HG02571 (cell line): Measurements from ENCODE around the gene MYO1D.
"Not testable (repeated sequence)": the region's sequence is repeated elsewhere in the genome, so short reads cannot be mapped to it uniquely, and the experiment has no call there.

Experiments used
- ATAC-seq: cut with Tn5 transposase; IDR thresholded peaks from one replicate; pipeline ENCODE4 v1.9.1; 2021; ENCODE audit warnings: mild to moderate bottlenecking, moderate library complexity; ENCODE audit not compliant: unreplicated experiment

Gene MYO1D

DNA sequence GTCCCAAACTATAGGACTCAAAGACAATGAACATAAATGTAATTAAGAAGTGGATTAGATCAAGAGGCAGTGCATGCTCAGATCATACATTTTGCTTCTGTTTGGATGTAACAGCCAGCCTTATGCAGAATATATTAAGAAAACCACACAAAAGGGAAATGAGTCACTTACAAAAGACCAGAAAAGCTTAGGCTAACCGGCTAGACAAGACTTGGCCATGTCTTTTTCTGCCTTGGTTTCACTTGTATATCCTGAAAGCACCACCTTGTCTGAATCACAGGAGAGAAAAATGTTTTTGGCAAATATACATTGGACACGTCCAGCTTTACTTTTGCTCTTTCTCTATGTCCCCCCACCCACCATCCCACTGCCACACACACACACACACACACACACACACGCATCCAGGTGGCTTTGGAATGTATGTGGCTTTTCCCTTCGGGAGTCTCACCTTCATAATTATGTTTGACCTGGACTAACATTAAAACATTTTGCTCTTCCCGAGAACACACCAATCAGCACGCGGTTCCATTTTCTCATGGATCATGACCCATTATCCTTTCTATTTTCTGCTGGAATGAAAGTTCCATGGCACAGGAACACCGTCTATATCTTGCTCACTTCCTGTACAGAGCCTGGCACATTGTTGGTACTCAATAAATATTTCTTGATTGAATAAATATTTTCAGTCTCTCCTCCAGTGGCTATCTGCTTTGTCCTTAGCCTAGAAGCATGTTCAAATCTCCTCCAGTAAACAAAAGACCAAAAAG lies 325.6 kb downstream of the MYO1D start:
- no peak for ATAC-seq

DNA sequence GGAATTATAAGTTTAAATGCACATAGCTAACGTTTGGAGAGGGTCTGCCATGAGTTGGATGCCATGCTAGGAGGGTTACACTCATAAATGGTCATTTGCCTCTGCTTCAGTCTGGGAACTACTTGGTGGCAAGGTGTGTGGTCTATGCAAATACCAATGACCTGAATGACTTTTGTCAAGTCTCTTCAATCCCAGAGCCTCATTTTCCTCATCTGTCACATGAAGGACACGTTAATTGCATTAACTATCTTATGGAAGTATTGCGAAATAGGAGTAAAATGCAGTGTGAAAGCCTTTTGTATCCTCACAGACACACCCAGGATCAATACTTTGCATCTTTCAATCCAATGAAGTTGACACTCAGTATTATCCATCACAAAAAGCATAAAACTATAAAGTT lies 327.4 kb downstream of the MYO1D start:
- ATAC-seq: no peak

DNA sequence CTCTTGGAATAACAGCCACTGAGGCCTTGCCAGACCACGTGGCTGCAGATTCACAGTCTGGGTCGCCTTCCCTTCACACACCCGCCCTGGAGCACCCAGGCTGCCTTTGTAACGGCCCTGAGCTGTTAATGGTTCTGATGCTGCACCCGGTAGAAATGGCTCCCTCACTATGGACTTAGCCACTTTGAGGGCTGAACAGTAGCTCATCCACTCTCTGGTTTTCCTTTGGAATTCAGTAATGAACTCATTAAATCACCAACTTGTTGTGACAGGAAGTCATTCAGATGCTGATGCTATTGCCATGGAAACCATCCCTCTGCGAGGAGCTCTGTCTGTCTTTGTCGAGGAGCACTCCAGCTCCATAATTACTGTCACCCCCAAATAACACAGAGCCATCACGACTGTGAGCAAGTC lies 330.9 kb downstream of the MYO1D start:
- no peak for ATAC-seq

DNA sequence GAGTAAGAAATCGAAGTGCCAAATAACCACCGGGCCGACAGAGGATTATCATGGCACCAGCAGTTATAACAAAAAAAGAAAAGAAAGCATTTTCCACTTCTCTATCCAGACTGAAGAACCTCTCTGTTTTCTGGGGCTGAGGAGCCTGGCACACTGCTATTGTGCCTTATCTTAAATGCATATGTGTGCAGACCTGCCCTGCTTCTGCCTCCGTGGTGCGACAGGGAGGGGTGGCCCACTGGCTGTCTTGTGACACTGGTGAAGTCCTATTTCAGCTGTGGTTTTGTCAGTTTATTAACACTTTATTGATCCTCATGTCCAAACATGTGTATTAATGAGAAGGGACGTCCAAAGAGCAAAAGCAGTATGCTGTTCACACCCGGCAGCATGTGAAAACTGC lies 334.7 kb downstream of the MYO1D start:
- ATAC-seq: no peak

DNA sequence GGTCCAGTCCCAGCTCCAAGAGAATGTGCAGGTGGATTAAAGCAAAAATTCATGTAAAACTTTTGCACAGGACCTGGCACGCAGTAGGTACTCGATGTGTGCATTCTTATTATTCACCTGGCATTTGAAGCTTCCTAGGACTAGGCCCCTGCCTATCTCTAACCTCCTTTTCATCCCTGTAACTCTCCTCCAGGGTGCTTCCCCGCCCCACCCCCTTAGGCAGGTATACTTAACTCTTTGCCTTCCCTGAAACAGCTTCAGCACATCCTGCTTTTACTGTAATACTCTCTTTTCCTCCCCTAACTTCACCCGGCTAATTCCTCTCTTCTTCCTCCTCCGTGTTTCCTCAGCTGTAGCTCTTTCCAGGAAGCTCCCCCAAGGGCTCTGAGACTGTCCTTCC lies 335.3 kb downstream of the MYO1D start:
- ATAC-seq: no peak

DNA sequence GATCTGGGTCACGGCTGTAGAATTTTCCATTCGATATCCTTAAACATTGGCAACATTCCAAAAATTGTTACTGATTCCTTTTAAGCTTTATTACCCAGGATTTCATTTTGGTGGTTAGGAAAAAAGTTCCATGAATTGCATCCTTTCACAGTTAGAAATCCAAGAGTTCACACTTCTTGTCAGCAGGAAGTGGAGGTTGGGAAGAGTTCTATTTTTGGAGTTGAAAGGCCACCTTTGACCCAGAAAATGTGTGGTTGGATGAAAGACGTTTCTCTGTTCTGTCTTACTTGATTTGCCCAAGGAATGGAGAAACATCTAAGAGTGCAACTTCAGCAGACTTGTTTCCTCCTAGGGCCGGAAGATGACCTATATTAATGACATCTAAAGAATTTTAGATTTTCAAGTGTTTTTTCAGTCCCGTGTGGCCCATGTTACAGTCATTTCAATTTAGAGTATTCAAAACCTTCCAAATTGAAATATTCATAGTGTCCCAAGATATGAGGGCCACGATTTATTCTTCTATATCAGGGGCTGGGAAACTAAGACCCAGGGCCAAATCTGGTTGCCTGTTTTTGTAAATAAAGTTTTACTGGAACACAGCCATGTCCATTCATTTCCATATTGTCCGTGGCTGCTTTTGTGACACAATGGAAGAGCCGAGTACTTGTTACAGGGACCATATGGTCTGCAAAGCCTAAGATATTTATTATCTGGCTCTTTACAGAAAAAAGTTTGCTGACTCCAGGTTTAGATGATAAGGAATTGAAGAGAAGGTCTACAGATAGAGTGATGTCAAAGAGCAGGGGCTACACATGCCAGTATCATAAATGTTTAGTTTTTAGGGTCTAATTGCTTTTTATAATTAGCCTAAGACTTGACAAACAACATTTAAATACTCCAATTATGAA lies 339.9 kb downstream of the MYO1D start:
- ATAC-seq: no peak

DNA sequence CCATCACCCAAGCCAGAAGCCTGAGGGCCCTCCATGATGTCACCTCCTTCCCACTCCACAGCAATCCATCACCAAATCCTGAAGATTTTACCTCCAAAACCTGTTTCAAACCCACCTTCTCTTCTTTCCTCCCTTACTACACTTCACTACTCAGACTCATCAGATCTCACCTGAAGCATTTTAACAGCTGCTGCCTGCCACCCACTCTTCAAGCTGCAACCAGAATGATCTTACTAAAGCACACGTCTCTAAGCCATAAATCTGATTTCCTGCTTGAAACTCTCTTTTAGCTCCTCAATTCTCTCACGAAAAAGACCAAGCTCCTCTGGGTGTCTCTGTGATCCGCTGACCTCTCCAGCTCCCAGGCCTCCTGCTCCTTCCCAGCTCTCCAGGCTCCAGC lies 343.6 kb downstream of the MYO1D start:
- ATAC-seq: no peak

DNA sequence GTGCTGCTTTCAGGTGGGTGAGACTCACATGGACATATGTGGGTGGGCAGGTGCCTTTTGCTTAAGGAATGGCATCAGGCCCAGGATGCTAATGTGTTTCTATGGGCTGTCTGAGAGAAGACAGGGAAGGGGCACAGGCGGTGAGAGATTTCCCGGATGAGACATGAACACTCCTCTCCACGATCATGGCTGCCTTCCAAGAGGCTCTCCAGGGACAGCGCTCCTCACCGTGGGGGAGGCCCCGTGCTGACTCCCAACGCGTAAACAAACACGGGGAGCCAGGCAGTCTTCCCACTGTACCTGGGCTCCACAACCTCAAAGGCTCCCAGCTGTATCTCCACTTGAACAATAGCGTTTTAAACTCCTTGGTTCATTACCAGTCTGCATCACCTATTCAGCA lies 347.3 kb downstream of the MYO1D start:
- no peak for ATAC-seq

DNA sequence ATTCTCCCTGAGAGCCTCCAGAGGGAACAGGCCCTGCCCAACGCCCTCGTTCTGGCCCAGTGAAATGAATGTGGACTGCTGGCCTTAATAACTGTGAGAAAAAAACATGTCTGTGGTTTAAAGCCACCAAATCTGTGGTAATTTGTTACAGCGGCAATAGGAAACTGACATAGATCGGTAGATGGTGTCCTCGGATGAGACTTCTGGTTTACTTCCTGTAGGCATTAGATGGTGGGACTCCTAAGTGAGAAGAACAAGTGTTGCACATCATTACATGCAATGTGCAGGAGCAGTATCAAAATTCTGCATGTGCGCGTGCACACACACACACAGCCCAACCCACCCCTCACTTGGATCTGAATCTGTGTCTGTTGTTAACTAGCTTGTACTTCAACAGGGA lies 348.1 kb downstream of the MYO1D start:
- ATAC-seq: no peak

DNA sequence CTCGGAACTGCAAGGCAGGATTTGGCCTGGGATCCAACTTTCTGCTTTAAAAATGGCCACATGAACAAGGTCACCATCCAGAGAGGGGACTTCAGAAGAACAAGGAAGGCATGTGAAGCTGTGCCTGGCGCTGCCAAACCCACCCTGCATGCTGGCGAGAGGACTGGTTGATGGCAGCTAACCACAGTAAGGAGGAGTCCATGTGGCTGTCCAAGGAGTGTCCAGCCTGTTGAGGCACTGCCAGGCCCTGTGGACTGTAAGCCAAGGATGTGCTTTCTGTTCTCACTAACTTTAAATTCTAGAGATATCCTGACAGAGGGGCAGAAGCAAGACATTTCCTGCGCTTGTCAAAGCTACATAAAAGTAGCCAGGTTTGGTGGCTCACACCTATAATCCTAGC lies 349.8 kb downstream of the MYO1D start:
- ATAC-seq: no peak

DNA sequence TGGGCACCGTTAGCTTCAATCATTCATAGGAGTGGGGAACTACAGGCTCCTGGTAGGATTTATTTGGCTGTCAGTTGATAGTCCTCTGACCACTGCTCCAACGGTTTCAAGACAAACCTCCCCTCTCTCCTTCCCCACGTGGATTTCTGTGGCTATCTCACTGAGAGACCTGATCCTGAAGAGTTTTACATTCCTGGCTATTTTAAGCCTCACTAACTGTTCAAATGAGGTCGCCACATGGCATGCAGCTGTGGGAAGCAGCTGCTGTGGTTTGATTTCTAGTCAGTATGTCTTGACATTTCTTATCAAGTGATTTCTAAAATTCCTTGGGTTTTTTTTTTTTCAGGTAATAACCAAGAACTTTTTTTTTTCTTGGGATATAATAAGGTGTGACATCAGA lies 351.8 kb downstream of the MYO1D start:
- no peak for ATAC-seq

DNA sequence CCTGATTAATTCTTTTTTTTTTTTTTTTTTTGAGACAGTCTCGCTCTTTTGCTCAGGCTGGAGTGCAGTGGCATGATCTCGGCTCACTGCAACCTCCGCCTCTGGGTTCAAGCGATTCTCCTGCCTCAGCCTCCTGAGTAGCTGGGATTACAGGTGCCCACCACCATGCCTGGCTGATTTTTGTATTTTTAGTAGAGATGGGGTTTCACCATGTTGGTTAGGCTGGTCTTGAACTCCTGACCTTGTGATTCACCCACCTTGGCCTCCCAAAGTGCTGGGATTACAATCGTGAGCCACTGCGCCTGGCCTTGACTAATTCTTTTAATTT lies 352.4 kb downstream of the MYO1D start:
- not testable (repeated sequence) for ATAC-seq

DNA sequence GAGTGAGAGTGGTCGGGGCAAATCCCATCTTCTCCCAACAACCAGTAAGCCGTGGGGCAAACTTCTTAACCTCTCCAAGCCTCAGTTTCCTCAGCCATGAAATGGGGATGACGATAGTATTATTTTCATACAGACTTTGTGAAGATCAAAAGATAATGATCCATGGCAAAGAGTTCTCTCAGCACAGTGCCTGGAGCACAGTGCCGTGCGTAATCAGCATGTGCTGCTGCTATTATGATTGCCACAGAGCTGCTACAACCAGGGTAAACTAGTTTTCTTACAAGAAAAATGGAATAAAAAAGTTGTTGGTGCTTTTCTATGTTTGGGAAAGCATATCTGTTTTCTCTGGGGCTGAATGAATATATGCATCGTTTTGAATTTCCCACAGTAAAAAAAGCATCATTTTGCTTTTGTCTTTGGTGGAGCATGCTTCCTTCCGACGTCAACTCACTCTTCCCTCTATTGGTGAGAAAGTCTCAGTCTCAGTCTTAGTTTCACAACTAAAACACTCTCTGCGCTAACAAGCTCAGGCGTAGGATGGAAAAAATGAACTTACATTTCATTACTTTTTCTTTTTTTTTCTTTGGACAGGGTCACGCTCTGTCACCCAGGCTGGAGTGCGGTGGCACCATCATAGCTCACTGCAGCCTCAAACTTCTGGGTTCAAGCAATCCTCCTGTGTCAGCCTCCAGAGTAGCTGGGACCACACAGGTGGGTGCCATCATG lies 352.9 kb downstream of the MYO1D start:
- peak; percentile 48 for ATAC-seq

DNA sequence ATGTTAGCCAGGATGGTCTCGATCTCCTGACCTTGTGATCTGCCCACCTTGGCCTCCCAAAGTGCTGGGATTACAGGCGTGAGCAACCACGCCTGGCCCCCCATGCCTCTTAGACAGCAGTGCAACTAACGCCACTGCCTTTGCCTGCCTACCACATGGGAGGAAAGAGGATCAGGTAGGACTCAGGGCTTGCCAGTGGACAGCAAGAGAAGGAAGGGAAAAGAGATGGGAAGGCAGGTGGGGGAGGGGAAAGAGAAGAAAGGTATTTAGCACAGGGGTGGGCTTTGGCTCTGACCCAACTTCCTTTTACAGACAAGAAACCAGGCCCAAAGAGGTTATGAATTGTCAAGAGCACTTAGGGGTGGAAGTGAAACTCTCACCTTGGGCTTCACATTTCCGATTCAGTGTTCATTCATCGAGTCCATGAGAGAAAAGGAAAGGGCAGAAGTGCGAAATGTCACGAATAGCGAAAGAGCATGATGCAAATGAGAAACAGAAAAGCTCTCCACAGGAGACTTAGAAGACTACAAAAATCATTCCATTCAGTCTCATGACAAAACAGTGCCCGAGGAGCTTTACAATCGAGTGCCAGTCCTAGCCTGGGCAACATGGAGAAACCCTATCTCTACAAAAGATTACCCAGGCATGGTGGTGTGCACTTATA lies 353.8 kb downstream of the MYO1D start:
- peak; percentile 58 for ATAC-seq

DNA sequence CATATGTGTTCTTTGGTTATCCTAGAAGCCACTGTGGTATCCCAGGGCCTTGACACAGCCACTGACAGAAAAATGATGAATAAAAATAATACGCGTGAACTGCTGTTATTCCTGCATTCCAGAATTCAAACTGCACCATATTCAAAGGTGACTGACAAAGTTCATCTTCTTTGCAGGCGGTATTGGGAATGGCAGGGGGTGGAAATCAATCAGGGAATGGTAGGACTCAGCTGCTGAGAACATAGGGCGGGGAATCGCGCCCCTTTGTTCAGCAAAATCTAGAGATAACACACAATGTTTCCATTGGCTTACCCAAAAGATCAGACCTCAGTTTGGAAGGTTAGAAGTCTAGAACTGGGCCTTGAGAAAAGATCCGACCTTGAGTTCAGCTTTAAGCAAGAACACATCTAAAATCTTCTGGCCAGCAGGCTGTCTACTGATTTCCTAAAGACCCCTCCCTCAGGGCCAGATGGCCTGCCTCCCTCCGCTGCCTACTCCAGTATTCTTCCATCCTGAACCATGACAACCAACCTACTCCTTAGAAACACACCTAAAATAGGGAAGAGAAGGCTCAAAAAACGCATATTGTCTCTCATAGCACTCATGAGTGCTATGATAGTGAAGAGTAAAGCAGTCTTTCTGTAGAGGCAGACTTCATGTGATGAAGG lies 356.1 kb downstream of the MYO1D start:
- ATAC-seq: no peak

DNA sequence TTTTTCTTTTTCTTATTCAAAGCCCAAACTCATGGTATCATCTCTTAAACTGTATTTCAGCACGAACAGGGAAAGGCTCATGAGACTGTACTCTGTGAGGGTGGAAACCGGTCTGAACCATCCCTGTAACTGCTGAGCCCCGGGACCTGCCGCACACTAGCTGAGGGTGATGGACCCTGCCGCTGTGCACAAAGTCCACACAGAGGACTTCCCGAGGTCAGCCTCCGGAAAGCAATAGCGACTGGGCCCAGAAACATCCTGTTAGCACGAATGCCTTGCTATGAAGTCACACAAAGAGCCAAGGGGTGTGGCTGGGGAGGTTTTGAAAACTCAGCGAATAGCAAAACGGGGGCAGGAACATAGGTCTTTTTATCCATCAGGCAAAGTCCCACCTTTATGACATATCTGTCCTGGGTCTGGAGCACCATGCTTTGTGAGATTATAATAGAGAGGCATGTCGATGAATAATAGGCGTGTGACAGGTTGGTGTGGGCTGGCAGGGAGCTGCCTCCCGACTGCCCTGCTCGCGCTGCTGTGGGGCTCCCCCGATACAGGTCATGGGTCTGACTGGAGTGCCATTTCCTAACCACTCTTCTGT lies 356.7 kb downstream of the MYO1D start:
- ATAC-seq: no peak

DNA sequence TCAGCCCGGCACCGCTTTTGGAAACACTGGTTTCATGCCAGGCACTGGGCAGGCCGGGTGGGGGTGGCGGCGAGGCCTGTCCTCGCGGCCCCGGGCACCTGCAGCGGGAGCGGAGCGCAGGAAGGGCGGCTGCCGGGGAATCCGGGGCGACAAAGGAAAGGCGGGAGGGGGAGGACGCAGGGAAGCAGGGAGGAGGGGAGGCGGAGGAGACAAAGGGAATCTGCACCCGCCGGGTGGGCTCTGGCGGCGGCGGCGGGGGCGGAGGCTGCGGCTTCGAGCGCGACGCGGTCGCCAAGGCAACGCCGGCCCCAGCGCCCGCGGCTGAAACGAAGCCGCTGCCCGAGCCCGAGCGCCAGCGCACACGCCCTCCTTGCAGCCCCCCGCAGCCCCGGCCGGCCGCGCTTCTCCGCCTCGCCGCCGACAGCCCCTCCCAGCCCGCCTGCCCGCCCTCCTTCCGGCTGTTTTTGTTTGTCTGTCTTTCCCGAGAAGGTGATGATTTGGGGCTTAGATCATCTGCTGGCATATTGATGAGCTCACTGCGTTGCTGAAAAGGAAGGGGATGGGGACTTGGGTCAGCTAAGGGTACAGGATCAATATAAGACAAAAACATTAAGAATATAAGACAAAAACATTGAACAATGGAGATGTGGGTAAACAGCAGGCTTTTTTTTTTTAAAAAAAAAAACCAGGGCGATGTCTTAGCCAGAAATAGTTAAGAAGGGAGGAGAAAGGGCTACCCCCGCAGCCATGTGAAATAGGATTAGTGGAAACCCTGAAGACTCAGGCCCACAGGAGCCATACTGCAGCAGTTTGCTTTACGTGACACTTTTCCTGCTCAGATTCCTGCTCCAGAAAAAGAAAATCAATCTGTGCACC lies 357.5 kb downstream of the MYO1D start:
- ATAC-seq: no peak

DNA sequence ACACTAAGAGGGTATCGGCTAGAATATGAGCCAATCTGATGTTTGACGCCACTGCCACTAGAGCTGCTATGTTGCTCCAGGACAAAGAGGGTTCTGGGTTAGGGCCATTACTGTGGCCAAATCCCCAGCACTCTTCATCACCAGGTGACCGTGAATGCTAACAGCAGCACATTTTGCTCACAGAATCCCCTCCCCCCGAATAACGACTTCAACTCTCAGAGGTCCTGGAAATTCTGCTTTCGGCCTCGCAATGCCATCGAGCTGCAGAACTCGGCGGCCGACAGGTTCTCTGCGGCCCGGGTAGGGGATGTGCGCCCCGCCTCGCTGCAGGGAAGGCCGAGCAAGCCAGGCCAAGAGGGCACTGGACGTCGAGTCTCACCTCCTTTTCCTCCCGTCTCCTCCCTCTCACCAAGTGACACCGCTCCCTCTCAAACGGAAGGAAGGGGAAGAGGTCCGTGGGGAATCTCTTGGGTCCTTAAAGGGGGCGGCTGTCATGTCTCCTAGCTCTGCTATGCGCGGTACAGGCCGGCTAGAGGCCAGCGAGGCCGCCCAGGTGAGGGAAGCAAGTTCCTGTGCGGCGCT lies 358.2 kb downstream of the MYO1D start:
- no peak for ATAC-seq

DNA sequence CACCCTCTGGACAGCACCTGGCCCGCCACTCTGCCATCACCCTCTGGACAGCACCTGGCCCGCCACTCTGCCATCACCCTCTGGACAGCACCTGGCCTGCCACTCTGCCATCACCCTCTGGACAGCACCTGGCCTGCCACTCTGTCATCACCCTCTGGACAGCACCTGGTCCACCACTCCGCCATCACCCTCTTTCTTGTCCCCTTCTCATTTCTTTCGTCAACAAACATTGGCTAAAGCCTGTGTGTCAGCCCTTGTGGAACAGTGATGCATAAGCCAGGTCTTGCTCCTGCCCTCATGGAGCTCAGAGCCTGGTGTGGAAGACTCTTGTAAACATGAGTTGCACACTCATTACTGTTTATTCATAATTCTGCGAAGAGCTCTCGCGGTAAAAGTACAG lies 358.9 kb downstream of the MYO1D start:
- no peak for ATAC-seq
